Measurements from ENCODE around the gene CYS1. TPM values are rescaled to one million over a fixed set of nuclear protein-coding genes. Genes with fewer than 3 reads are reported as not detected.

CYS1 gene
- polyA plus RNA-seq, 1 donor, result 83.0 TPM

GRCh38 chr2:10073706-10074105, 6.5 kb downstream of the CYS1 start:
- no peak for DNase-seq

GRCh38 chr2:10072656-10073480, 7.3 kb downstream of the CYS1 start:
- DNase-seq, result peak; percentile 87

GRCh38 chr2:10071595-10071994, 8.6 kb downstream of the CYS1 start:
- DNase-seq, result no peak

DNA sequence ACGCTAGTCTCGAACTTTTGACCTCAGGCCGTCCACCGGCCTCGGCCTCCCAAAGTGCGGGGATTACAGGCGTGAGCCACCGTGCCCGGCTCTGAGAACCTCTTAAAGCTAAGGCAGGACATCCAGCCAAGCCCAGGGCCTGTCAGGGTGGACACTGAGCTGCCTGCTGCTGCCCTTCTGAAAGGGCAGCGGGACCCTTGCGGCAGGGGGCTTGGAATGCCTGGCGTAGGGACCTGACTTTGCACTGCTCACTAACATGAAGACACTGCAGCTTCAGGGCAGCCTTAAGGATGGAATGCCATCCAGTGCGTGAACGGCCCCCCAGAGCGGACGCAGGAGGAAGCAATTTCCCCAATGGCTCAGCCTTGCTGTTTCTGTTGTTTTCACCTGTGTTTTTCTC, 9.0 kb downstream of the CYS1 start:
- no peak for DNase-seq

GRCh38 chr2:10067881-10068280, 12.3 kb downstream of the CYS1 start:
- no peak for DNase-seq

GRCh38 chr2:10067330-10067729, 12.9 kb downstream of the CYS1 start:
- no peak for DNase-seq

DNA sequence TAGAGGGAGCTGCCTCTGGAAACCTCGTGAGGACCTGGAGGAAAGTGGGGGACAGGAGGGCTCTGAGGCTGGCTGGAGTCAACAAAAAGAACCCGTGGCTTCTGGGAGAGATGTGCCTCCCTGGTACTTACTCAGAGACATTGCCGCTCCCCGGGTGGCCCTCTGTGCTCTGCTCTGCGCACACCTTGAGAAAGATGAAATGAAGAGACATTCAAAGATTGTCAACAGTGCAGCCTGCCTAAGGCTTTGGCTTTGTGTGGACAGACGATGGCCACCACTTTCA, 14.5 kb downstream of the CYS1 start:
- DNase-seq, result no peak

GRCh38 chr2:10064932-10065772, 15.1 kb downstream of the CYS1 start:
- no peak for DNase-seq

DNA sequence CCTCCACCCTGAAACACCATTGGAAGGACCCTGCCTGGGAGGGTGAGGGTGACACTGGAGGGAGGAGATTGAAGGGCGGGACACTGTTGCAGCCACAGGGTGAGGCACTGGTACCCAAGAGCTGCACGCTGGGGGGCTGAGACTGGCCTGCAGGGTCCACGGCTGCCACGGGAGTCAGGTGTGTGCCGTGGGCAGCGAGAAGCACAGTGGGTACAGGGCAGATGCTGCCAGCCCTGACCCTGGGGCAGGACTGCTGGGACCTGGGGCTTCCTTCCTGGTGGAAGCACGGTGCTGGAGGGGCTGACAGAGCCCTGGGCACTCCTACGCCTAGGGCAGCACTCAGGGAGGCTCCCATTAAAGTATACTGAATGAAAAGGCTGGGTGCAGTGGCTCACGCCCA, 16.6 kb downstream of the CYS1 start:
- DNase-seq, result no peak

GRCh38 chr2:10062931-10063365, 17.3 kb downstream of the CYS1 start:
- DNase-seq, result no peak

GRCh38 chr2:10061221-10061925, 18.8 kb downstream of the CYS1 start:
- no peak for DNase-seq

DNA sequence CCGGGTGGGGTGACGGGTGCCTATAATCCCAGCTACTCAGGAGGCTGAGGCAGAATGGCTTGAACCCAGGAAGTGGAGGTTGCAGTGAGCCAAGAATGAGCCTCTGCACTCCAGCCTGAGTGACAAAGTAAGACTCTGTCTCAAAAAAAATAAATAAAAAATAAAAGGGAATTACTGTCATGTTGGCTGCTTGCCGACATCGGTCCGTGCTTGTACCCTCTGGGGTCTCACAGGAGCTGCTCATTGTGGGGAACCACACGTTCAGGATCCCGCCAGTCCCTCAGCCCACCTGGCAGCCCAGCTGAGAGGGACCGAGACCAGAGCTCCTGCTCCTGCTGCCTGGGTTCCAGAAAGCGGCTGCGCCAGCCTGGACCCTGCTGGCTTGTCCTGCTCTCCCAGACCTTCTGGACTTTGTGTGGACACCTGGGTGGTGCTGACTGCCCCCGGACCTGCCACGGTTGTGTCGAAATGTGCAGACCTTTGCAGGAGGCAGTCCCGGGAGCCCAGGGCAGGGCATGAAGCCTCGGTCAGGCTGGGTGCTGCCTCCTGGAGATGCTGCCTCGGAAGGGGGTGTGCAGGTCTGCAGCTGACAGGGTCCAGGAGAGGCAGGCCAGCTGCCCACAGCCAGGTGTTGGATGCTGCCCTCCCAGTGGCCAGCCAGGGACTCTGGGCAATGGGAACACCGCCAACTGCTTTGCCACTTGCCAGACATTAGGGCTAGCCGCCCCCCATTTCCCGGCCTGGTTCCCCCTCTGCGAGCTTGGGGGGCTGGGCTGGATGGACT, 20.5 kb downstream of the CYS1 start:
- no peak for DNase-seq

GRCh38 chr2:10059016-10059351, 21.2 kb downstream of the CYS1 start:
- DNase-seq, result no peak

- no peak for DNase-seq
These were observed 21.8 kb downstream of the CYS1 start for GRCh38 chr2:10058251-10059015.

GRCh38 chr2:10057231-10058107, 22.7 kb downstream of the CYS1 start:
- peak; percentile 85 for DNase-seq

- no peak for DNase-seq
These were observed 23.8 kb downstream of the CYS1 start for GRCh38 chr2:10056439-10056838.

DNA sequence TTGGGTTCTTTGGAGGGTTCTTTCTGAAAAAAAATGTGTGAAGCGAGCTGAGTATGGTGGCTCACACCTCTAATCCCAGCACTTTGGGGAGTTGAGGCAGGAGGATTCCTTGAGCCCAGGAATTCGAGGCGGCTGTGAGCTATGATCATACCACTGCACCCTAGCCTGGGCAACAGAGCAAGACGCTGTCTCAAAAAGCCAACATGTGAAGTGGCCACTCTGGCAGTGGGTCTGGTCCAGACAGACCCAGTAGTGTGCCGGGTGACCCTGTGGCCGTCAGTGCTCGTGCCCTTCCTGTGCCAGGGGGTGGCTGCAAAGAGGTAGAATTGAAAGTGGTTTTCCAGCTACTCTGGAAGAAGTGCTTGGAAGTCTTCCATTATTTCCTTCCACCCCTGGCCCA, 25.2 kb downstream of the CYS1 start:
- no peak for DNase-seq

DNA sequence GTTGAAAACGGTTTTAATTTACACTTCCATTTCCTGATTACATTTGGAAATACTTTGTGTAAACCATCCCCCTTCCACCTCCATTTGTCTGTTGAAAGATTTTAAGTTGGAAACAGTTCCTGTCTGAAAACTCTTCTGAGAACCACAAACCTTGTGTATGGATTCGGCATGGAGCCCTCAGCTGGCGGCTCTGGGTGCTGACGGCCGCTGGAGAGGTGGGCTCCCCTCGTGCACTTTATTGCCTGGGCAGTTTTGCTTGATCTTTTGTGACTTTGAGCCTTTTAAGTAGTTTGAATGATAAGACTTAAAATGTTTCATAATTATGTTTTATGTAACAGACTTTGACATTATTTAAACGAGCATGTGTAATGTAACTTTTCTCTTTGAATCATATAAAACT, 25.8 kb downstream of the CYS1 start:
- no peak for DNase-seq

DNA sequence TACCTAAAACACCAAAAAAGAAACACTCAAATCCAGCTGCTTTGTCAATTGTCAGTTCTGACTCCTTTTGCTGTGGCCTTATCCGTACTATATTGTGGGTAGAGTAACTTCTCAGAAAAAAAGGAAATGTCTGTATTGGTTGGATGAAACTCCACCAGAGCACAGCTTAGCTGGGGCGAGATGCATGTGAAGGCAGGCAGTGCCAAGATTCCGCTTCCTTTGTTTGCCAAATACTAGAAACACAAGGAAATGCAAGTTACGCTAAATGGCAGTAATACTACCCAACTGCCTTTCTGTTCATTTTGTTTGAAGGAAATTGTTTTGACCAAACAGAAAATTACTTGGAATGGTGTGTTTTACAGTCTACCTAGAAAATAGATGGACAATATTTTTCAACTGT, 26.9 kb downstream of the CYS1 start:
- DNase-seq, result no peak

- DNase-seq, result no peak
These were observed 28.0 kb downstream of the CYS1 start for GRCh38 chr2:10052216-10052615.

Data from left kidney (tissue), 2 donors.